ENCODE data around the gene TXN2.
A peak's percentile ranks its signal among the peaks of the same experiment; 100 is the strongest.

DNA sequence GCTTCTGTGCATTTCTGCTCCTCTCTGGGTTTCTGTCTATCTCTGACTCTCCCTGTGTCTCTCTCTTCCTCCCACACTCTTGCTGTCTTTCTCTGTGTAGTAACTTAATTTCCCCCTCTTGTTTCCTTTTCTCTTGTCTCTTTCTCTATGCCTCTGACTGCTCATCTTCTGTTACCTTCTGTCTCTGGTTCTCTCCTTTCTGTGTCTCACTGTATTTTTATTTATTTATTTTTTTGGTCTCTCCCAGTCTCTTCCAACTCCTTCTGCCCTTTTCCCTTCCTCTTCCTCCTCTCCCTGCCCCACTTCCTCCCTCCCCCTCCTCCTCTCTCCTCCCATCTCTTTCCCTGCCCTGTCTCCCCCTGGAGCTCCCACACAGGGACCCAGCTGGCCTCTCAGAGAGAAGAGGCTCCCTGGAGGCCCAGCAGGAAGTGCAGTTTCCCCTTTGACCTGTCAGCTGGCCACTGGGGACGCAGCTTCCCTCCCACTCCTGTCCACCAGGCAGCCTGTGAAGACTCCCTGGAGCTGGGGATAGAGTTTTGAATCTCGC lies 55.4 kb downstream of the TXN2 start:
- TF ChIP-seq CTCF (IDR thresholded peaks at IDR 0.05) (peak in 2 of 6 experiments; percentile 27 to 28), POLR2A (IDR thresholded peaks at IDR 0.05) (no peak)

All from Peyer's patch (tissue), 4 donors.